ENCODE measurements around the gene ANKMY2.
A peak's percentile ranks its signal among the peaks of the same experiment; 100 is the strongest.

The ANKMY2 gene

DNA sequence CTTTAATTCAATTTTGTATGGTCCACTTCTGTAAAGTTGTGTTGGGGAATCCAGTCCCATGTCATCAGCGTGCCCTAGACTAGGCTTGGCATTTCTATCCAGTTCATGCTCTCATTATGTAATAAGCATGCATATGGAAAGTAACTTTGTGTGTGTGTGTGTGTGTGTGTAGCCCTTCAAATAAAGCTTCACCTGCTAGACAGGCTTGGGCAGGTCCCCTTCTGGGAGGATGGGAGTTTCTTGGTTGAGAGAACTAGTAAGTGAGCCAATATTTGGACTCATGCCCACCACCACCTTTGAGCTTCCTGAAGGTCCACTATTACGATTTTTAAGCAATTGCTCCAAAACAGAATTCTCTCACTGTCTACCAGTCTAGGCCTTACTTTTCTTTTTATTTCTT is 7.3 kb upstream of the ANKMY2 start (continued):
- TF ChIP-seq, protein P1, sequence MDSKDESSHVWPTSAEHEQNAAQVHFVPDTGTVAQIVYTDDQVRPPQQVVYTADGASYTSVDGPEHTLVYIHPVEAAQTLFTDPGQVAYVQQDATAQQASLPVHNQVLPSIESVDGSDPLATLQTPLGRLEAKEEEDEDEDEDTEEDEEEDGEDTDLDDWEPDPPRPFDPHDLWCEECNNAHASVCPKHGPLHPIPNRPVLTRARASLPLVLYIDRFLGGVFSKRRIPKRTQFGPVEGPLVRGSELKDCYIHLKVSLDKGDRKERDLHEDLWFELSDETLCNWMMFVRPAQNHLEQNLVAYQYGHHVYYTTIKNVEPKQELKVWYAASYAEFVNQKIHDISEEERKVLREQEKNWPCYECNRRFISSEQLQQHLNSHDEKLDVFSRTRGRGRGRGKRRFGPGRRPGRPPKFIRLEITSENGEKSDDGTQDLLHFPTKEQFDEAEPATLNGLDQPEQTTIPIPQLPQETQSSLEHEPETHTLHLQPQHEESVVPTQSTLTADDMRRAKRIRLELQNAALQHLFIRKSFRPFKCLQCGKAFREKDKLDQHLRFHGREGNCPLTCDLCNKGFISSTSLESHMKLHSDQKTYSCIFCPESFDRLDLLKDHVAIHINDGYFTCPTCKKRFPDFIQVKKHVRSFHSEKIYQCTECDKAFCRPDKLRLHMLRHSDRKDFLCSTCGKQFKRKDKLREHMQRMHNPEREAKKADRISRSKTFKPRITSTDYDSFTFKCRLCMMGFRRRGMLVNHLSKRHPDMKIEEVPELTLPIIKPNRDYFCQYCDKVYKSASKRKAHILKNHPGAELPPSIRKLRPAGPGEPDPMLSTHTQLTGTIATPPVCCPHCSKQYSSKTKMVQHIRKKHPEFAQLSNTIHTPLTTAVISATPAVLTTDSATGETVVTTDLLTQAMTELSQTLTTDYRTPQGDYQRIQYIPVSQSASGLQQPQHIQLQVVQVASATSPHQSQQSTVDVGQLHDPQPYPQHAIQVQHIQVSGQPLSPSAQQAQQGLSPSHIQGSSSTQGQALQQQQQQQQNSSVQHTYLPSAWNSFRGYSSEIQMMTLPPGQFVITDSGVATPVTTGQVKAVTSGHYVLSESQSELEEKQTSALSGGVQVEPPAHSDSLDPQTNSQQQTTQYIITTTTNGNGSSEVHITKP (tag by site-specific recombination; IDR thresholded peaks at IDR 0.05): peak; percentile 49
- TF ChIP-seq ZNF335 (tag by site-specific recombination; conservative IDR thresholded peaks at IDR 0.05) (no peak), KLF7 (tag by site-specific recombination; IDR thresholded peaks at IDR 0.05; ENCODE audit: borderline replicate concordance) (no peak), ZNF155 (tag by site-specific recombination; IDR thresholded peaks at IDR 0.05) (no peak), ZFP37 (tag by site-specific recombination; IDR thresholded peaks at IDR 0.05) (0 out of 2 replicates have a peak, but pooled peaks have one; percentile 46), ZNF2 (tag by site-specific recombination; IDR thresholded peaks at IDR 0.05) (no peak), ZNF707 (tag by site-specific recombination; IDR thresholded peaks at IDR 0.05) (no peak), ZEB2 (tag by site-specific recombination; IDR thresholded peaks at IDR 0.05) (no peak), ZNF16 (tag by site-specific recombination; IDR thresholded peaks at IDR 0.05; ENCODE audit: low read depth) (no peak), ZNF549 (tag by site-specific recombination; IDR thresholded peaks at IDR 0.05) (no peak), ZNF138 (tag by site-specific recombination; IDR thresholded peaks at IDR 0.05; ENCODE audit: borderline replicate concordance) (no peak)
- TF ChIP-seq, protein P2, sequence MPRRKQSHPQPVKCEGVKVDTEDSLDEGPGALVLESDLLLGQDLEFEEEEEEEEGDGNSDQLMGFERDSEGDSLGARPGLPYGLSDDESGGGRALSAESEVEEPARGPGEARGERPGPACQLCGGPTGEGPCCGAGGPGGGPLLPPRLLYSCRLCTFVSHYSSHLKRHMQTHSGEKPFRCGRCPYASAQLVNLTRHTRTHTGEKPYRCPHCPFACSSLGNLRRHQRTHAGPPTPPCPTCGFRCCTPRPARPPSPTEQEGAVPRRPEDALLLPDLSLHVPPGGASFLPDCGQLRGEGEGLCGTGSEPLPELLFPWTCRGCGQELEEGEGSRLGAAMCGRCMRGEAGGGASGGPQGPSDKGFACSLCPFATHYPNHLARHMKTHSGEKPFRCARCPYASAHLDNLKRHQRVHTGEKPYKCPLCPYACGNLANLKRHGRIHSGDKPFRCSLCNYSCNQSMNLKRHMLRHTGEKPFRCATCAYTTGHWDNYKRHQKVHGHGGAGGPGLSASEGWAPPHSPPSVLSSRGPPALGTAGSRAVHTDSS (tag by site-specific recombination; IDR thresholded peaks at IDR 0.05): no peak
- TF ChIP-seq, protein P3, sequence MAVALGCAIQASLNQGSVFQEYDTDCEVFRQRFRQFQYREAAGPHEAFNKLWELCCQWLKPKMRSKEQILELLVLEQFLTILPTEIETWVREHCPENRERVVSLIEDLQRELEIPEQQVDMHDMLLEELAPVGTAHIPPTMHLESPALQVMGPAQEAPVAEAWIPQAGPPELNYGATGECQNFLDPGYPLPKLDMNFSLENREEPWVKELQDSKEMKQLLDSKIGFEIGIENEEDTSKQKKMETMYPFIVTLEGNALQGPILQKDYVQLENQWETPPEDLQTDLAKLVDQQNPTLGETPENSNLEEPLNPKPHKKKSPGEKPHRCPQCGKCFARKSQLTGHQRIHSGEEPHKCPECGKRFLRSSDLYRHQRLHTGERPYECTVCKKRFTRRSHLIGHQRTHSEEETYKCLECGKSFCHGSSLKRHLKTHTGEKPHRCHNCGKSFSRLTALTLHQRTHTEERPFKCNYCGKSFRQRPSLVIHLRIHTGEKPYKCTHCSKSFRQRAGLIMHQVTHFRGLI (tag by site-specific recombination; IDR thresholded peaks at IDR 0.05): no peak
- TF ChIP-seq, protein P4, sequence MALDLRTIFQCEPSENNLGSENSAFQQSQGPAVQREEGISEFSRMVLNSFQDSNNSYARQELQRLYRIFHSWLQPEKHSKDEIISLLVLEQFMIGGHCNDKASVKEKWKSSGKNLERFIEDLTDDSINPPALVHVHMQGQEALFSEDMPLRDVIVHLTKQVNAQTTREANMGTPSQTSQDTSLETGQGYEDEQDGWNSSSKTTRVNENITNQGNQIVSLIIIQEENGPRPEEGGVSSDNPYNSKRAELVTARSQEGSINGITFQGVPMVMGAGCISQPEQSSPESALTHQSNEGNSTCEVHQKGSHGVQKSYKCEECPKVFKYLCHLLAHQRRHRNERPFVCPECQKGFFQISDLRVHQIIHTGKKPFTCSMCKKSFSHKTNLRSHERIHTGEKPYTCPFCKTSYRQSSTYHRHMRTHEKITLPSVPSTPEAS (tag by site-specific recombination; IDR thresholded peaks at IDR 0.05): peak; percentile 25; the same call in 1 of the 2 replicates
- TF ChIP-seq, protein P5, sequence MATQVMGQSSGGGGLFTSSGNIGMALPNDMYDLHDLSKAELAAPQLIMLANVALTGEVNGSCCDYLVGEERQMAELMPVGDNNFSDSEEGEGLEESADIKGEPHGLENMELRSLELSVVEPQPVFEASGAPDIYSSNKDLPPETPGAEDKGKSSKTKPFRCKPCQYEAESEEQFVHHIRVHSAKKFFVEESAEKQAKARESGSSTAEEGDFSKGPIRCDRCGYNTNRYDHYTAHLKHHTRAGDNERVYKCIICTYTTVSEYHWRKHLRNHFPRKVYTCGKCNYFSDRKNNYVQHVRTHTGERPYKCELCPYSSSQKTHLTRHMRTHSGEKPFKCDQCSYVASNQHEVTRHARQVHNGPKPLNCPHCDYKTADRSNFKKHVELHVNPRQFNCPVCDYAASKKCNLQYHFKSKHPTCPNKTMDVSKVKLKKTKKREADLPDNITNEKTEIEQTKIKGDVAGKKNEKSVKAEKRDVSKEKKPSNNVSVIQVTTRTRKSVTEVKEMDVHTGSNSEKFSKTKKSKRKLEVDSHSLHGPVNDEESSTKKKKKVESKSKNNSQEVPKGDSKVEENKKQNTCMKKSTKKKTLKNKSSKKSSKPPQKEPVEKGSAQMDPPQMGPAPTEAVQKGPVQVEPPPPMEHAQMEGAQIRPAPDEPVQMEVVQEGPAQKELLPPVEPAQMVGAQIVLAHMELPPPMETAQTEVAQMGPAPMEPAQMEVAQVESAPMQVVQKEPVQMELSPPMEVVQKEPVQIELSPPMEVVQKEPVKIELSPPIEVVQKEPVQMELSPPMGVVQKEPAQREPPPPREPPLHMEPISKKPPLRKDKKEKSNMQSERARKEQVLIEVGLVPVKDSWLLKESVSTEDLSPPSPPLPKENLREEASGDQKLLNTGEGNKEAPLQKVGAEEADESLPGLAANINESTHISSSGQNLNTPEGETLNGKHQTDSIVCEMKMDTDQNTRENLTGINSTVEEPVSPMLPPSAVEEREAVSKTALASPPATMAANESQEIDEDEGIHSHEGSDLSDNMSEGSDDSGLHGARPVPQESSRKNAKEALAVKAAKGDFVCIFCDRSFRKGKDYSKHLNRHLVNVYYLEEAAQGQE (tag by site-specific recombination; IDR thresholded peaks at IDR 0.05): no peak
- TF ChIP-seq, protein P6, sequence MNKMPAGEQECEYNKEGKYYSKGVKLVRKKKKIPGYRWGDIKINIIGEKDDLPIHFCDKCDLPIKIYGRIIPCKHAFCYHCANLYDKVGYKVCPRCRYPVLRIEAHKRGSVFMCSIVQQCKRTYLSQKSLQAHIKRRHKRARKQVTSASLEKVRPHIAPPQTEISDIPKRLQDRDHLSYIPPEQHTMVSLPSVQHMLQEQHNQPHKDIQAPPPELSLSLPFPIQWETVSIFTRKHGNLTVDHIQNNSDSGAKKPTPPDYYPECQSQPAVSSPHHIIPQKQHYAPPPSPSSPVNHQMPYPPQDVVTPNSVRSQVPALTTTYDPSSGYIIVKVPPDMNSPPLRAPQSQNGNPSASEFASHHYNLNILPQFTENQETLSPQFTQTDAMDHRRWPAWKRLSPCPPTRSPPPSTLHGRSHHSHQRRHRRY (tag by site-specific recombination; IDR thresholded peaks at IDR 0.05): no peak
- TF ChIP-seq, protein P7, sequence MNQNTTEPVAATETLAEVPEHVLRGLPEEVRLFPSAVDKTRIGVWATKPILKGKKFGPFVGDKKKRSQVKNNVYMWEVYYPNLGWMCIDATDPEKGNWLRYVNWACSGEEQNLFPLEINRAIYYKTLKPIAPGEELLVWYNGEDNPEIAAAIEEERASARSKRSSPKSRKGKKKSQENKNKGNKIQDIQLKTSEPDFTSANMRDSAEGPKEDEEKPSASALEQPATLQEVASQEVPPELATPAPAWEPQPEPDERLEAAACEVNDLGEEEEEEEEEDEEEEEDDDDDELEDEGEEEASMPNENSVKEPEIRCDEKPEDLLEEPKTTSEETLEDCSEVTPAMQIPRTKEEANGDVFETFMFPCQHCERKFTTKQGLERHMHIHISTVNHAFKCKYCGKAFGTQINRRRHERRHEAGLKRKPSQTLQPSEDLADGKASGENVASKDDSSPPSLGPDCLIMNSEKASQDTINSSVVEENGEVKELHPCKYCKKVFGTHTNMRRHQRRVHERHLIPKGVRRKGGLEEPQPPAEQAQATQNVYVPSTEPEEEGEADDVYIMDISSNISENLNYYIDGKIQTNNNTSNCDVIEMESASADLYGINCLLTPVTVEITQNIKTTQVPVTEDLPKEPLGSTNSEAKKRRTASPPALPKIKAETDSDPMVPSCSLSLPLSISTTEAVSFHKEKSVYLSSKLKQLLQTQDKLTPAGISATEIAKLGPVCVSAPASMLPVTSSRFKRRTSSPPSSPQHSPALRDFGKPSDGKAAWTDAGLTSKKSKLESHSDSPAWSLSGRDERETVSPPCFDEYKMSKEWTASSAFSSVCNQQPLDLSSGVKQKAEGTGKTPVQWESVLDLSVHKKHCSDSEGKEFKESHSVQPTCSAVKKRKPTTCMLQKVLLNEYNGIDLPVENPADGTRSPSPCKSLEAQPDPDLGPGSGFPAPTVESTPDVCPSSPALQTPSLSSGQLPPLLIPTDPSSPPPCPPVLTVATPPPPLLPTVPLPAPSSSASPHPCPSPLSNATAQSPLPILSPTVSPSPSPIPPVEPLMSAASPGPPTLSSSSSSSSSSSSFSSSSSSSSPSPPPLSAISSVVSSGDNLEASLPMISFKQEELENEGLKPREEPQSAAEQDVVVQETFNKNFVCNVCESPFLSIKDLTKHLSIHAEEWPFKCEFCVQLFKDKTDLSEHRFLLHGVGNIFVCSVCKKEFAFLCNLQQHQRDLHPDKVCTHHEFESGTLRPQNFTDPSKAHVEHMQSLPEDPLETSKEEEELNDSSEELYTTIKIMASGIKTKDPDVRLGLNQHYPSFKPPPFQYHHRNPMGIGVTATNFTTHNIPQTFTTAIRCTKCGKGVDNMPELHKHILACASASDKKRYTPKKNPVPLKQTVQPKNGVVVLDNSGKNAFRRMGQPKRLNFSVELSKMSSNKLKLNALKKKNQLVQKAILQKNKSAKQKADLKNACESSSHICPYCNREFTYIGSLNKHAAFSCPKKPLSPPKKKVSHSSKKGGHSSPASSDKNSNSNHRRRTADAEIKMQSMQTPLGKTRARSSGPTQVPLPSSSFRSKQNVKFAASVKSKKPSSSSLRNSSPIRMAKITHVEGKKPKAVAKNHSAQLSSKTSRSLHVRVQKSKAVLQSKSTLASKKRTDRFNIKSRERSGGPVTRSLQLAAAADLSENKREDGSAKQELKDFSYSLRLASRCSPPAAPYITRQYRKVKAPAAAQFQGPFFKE (tag by site-specific recombination; IDR thresholded peaks at IDR 0.05; ENCODE audit: borderline replicate concordance): no peak
